Fibroblast of lung (primary cell): Measurements from ENCODE around the gene STPG4.

Source experiments
- EZH2 ChIP-seq: IDR thresholded peaks from 2 replicates; pipeline ENCODE4 v1.5.1; 2012; ENCODE audit warnings: low read length, control low read depth, mild to moderate bottlenecking; ENCODE audit errors: missing control alignments
- TF ChIP-seq, protein P1 (sequence below), 2 donors: IDR thresholded peaks in 1 of 2; conservative IDR thresholded peaks in 1 of 2; 1 replicate in 1 of 2; 2 replicates in 1 of 2; pipeline ENCODE4 v1.5.1; 2011 to 2012; ENCODE audit warnings: low read length in 2 of 2, control low read depth in 1 of 2, inconsistent platforms in 1 of 2, low read depth in 1 of 2, mild to moderate bottlenecking in 1 of 2

DNA sequence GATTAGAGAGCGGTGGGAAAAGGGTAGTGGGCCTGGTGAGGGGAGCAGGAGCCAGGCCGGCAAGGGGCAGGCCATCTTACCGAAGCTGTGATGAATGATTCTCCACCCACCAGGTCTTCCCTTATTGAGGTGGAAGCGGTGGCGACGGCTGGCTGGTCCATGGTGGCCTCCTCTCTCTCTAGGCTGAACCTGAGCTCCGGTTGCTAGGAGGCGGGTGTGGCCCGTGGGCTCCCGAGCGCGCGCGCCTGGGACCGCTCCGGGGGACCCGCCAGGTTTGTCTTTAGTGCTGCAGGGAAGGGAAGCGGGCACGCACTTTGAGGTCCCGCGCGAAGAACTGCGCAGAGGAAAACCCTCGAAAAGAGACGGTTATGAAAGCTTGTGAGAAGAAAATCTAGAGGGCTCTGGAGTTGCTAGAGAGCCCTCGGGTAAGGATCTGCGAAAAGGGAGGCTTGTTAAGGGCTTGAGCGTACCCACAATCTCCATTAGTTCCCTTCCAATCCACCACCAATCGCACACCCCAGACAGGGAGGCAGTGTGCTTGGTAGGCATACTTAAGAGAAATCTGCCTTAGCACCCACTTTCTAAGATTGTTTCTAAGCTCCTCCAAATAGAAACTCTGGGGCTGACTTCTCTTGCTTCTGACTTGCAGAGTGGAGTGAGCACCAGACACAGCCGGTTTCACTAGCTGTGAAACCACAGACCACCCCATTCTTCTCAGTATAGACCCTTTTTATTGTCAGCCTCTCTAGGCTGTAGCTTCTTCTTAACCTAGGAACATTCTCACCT, at the start of gene STPG4:
- TF ChIP-seq, protein P1, sequence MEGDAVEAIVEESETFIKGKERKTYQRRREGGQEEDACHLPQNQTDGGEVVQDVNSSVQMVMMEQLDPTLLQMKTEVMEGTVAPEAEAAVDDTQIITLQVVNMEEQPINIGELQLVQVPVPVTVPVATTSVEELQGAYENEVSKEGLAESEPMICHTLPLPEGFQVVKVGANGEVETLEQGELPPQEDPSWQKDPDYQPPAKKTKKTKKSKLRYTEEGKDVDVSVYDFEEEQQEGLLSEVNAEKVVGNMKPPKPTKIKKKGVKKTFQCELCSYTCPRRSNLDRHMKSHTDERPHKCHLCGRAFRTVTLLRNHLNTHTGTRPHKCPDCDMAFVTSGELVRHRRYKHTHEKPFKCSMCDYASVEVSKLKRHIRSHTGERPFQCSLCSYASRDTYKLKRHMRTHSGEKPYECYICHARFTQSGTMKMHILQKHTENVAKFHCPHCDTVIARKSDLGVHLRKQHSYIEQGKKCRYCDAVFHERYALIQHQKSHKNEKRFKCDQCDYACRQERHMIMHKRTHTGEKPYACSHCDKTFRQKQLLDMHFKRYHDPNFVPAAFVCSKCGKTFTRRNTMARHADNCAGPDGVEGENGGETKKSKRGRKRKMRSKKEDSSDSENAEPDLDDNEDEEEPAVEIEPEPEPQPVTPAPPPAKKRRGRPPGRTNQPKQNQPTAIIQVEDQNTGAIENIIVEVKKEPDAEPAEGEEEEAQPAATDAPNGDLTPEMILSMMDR (conservative IDR thresholded peaks at IDR 0.05 in 1 of 2, IDR thresholded peaks at IDR 0.05 in 1 of 2; ENCODE audit: low read depth in 1 of 2, low read length in 2 of 2) = no peak
- TF ChIP-seq EZH2 = no peak
